Measurements from ENCODE around the gene WDR43. TPM values are rescaled to one million over a fixed set of nuclear protein-coding genes. Genes with fewer than 3 reads are reported as not detected.

Gene WDR43
- total RNA-seq, 1 experiment from 2014 or later = 86.5 TPM

DNA sequence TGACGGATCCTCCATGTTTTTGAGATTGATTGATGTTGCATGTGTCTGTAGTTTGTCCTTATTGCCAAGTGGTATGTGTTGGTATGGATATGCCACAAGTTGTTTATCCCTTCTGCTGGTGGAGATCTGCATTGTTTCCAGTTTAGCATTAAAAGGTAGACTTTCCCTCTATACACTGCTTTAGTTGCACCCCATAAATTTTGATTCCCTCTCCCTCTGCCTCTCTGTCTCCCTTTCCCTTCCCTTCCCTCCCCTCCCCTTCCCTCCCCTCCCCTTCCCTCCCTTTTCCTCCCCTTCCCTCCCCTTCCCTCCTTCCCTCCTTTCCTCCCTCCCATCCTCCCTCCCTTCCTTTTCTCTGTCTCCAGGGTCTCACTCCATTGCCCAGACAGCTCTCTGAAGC is 68.0 kb downstream of the WDR43 start:
- Histone ChIP-seq H3K27ac (ENCODE audit: low read length) (no peak overlapping the region), H3K4me3 (ENCODE audit: low read depth in 2 of 2, low read length in 2 of 2) (no peak overlapping the region), H3K36me3 (ENCODE audit: control insufficient read depth, insufficient read depth, low read length) (no peaks in the 10 kb centered on the region), H3K4me1 (ENCODE audit: control insufficient read depth, insufficient read depth, low read length) (no peaks in the 10 kb centered on the region), H3K27me3 (ENCODE audit: control insufficient read depth, insufficient read depth, low read length) (no peaks in the 10 kb centered on the region), H3K9me3 (ENCODE audit: control insufficient read depth, insufficient read depth, low read depth, low read length) (no peaks in the 10 kb centered on the region)
- no peak for TF ChIP-seq REST (IDR thresholded peaks at IDR 0.05; ENCODE audit: insufficient read depth in 1 of 2, low read depth in 2 of 2, low read length in 1 of 2)
- no peak for TF ChIP-seq CTCF (IDR thresholded peaks at IDR 0.05)
- TF ChIP-seq POLR2AphosphoS5 (IDR thresholded peaks at IDR 0.05; ENCODE audit: low read depth, low read length) = no peak
- TF ChIP-seq TCF7L2 (IDR thresholded peaks at IDR 0.05; ENCODE audit: low read depth, low read length) = no peak
- no peak for TF ChIP-seq SIN3A (IDR thresholded peaks at IDR 0.05; ENCODE audit: borderline replicate concordance, insufficient read depth, low read depth, low read length)
- no peak for ATAC-seq
- CTCF ChIA-PET = no interaction called here
- in situ Hi-C loops (cut with HindIII; ENCODE audit: low pct_unique_long_range_greater_than_20kb, low sequenced_read_pairs) = no loop called here
- intact Hi-C loops (cut with micrococcal nuclease; ENCODE audit: unreplicated experiment) = no loop called here
- POLR2A ChIA-PET = no interaction called here
- DNase-seq (ENCODE audit: low read depth, low spot score) = no peak
- BruUV-seq (replicated peaks) = no TSS peak

DNA sequence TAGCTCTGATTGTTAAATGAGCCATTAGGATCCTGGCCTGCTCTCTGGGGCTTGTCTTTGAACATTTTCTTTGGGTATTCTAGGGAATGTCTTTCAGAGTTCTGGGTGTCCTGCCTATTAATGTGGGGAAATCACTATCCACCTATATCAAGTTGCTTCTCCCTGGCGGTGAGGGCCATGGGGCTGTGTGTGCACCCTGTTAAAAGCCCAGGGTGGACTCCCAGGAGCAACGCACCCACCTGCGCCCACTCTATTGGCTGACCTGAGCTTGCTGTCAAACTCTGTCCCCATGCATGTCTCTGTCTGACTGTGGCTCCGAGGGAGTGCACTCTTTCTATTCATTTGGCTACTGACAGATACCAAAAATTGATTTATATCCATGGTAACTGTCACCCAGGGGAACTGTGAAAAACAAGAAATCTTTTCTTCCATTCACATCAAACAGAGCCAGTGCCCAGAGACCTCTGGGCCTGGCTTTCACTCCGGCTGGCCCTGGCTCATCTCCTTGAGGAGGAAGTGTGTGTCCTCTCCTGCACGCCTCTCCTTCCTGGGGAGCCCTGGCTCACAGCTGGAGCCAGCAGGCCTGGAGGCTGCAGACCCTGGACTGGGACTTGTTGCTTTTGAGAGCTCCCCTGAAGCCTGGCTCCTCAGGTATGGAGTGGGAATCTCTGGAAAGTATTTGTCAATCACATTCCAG is 76.1 kb downstream of the WDR43 start:
- in situ Hi-C loops (cut with HindIII; ENCODE audit: low pct_unique_long_range_greater_than_20kb, low sequenced_read_pairs) (no loop called here), intact Hi-C loops (cut with micrococcal nuclease; ENCODE audit: unreplicated experiment) (no loop called here)
- peak; percentile 45; the same call in 1 of the 2 replicates for ATAC-seq
- Histone ChIP-seq H3K36me3 (ENCODE audit: control insufficient read depth, insufficient read depth, low read length) (no peaks in the 10 kb centered on the region), H3K4me1 (ENCODE audit: control insufficient read depth, insufficient read depth, low read length) (no peaks in the 10 kb centered on the region), H3K9me3 (ENCODE audit: control insufficient read depth, insufficient read depth, low read depth, low read length) (no peaks in the 10 kb centered on the region), H3K27ac (ENCODE audit: low read length) (no peak overlapping the region), H3K4me3 (ENCODE audit: low read depth in 2 of 2, low read length in 2 of 2) (no peak overlapping the region), H3K27me3 (ENCODE audit: control insufficient read depth, insufficient read depth, low read length) (no peaks in the 10 kb centered on the region)
- POLR2A ChIA-PET = interaction anchor here (0.6 kb wide), 1 partner anchor 47 kb away, joined by 3 read pairs; no protein-coding TSS in a partner anchor
- CTCF ChIA-PET = no interaction called here
- no TSS peak for BruUV-seq (replicated peaks)
- no peak for TF ChIP-seq CTCF (IDR thresholded peaks at IDR 0.05)
- no peak for TF ChIP-seq REST (IDR thresholded peaks at IDR 0.05; ENCODE audit: insufficient read depth in 1 of 2, low read depth in 2 of 2, low read length in 1 of 2)
- TF ChIP-seq TCF7L2 (IDR thresholded peaks at IDR 0.05; ENCODE audit: low read depth, low read length) = no peak
- no peak for TF ChIP-seq POLR2AphosphoS5 (IDR thresholded peaks at IDR 0.05; ENCODE audit: low read depth, low read length)
- no peak for TF ChIP-seq SIN3A (IDR thresholded peaks at IDR 0.05; ENCODE audit: borderline replicate concordance, insufficient read depth, low read depth, low read length)
- no peak for DNase-seq (ENCODE audit: low read depth, low spot score)
